ENCODE data around the gene ZNF609.
"Not testable (repeated sequence)": the region's sequence is repeated elsewhere in the genome, so short reads cannot be mapped to it uniquely, and the experiment has no call there.

The ZNF609 gene

DNA sequence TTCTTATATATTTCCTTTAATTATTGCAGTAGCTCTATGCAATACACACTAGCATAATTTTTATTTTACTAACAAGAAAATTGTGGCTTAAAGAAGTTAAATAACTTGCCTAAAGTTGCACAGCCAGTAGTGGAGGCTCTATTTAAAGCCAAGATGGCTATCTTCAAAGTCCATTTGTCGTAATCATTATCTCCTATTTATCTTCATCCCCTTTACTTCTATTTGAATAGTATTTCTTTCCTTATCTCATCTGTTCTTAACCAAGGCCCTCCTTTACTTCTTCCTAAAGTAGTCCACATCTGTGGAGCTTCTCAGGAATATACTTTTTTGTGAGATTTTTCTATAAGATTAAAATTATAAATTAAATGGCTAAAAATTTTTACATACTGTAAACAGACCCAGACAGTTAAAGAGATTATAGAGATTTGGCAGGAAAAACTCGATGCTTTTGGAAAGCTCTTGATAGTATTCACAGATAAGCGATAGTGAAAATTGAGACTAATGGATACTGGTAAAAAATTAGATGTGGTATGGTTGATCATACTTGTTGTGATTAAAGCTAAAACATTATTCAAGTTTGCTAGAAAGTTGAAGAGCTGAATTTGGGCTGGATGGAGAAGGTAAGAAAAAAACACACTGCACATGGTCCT lies 129.2 kb downstream of the ZNF609 start:
- DNase-seq: no peak

DNA sequence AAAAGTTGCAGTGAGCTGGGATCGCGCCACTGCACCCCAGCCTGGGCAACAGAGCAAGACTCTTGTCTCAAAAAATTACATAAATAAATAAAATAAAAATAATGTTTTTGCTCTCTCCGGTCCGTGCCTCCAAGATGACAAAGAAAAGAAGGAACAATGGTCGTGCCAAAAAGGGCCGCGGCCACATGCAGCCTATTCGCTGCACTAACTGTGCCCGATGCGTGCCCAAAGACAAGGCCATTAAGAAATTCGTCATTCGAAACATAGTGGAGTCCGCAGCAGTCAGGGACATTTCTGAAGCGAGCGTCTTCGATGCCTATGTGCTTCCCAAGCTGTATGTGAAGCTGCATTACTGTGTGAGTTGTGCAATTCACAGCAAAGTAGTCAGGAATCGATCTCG lies 132.5 kb downstream of the ZNF609 start:
- DNase-seq: not testable (repeated sequence)

DNA sequence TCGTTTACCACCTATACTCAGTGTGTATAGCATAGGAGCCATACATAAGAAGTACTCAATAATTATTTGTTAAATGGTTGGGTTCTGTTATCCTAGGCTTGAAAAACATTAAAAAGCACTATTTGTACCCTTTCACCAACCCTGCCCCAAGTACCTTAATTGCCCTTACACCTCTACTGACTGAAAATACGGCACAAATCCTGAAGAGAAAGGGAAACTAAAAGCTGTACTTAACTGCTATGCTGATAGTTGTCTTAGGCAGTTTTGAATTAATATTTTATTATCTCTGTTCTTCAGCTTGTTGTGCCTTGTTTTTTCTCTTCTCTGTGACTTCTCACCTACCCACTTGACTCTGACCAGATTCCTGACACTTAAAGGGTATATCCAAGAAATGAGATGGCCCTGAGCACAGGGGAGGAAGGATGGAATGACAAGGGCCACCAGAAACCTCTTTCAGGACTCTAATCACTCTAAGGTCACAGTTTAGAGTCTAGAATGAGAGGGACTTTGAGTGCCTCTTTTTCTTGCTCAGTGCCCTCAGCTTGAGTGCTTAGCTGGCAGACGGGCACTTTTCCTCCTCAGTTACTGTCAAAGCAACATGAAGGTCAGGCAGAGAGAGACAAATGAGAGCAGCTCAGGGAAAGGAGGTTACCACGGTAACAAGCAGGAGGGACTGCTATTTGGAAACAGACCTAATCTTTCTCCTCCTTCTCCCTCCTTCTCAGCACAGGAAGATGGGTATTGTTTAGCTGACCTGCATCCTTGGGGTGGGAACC lies 136.5 kb downstream of the ZNF609 start:
- DNase-seq: peak; percentile 15

DNA sequence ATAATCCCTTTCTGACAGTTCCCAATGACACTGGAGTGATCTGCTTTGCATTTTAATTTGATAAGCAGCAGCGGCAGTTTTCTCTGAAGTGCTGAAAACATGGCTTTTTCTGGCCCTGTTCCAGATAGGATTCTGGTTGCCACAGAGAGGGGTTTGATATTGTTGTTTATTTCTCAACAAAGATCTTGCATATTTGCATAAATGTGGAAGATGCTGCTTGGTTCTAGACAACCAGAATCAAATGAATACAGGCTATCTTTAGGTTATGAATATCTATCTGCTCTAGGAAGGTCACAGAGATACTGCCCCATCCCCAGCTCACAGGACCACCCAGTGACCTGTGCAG lies 137.1 kb downstream of the ZNF609 start:
- no peak for DNase-seq

DNA sequence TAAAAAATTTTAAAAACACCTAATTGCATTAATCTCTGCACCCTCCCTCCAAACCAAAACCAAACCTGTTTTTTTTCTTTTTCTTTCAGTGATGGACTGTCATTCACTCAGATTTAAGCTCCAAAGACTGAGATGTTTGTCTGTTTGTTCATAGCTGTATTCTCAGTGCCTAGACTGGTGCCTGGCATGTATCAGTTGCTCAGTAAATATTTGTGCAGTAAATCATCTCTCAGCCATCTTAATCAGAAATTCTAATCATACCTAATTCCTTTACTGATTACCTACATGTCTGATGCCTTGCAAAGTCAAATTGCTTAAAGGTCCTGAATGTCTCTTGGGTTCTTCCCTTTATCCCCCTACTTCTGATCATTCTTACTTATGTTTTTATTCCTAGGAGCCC lies 138.8 kb downstream of the ZNF609 start:
- DNase-seq: no peak

DNA sequence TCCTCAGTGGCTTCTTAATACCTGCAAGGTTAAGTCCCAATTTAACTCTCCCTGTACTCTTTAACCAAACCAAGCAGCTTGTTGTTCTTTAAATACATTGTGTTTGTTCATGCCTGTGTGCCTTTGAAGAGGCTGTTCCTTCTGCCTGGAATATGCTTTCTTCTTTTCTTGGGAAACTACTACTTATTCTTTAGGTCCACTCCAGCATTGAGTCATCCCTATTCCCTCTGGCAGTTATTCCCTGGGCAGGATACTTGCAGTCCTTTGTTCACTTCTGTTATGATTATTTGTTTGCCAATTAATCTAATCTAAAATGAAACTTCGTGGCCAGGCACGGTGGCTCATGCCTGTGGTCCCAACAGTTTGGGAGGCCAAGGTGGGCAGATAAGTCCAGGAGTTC lies 139.3 kb downstream of the ZNF609 start:
- DNase-seq: no peak

DNA sequence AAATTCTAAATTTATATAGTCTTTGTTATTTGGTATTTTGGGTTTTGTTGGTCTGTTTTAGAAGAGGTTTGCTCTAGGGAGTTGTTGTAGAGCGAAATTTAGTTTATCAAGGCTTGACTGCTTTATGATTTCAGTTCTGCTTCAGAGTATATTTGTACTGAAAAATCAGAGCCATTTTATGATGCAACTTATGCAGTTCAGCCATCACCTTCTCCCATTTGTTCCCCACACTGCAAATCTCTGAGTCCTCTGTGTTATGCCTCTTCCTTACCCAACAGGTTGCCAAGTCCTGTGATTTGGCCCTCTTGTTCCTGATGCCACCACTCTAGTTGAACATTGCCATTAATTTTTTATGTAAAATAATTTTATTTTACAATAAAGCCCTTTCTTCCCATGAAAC lies 140.4 kb downstream of the ZNF609 start:
- no peak for DNase-seq

DNA sequence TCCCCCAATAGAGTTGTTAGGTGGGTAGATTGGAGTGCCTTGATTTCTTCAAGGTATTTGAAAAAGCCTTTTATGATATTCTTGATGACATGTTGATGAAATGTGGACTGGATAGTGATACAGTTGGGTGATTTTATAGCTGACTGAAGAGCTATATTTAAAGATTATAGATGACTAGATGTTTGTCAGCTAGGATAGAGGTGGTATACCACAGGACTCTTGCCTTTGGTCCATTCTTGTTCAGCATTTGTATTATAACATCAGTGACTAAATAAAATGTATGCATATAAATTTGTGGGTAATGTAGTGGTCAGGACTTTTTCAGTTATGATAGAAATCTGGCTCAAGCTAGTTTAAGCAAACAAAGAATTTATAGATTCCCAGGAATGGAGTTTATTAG lies 143.9 kb downstream of the ZNF609 start:
- DNase-seq: no peak

DNA sequence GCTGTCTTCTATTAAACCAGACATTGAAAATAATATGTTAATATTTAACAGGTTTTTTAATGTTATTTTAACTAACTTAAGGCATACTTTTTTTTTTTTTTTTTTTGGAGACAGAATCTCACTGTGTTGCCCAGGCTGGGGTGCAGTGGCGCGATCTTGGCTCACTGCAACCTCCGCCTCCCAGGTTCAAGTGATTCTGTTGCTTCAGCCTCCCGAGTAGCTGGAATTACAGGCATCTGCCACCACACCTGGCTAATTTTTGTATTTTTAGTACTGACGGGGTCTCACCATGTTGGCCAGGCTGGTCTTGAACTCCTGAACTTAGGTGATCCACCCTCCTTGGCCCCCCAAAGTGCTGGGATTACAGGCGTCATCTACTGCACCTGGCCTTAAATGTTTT lies 147.0 kb downstream of the ZNF609 start:
- DNase-seq: not testable (repeated sequence)

DNA sequence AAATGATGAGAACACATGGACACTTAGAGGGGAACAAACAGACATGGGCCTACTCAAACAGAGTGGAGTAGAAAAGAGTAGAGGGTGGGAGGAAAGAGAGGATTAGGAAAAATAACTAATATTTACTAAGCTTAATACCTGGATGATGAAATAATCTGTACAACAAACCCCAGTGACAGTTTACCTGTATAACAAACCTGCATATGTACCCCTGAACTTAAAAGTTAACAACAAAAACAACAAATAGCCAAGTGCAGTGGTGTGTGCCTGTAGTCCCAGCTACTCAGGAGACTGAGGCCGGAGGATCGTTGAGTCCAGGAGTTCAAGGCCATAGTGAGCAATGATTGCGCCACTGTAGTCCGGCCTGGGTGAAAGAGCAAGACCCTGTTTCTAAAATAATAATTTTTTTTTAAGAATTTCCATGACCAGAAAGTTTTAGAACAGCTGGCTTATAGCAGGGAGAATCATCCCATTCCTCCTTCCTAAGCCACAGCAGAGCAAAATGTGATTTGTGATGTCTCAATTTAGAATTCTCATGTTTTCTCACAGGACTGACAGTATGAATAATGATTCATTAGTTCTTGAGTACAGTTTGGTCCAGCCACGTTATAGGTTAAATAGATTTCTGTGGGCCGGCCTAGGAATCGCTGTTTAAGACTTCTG lies 150.0 kb downstream of the ZNF609 start:
- DNase-seq: no peak

DNA sequence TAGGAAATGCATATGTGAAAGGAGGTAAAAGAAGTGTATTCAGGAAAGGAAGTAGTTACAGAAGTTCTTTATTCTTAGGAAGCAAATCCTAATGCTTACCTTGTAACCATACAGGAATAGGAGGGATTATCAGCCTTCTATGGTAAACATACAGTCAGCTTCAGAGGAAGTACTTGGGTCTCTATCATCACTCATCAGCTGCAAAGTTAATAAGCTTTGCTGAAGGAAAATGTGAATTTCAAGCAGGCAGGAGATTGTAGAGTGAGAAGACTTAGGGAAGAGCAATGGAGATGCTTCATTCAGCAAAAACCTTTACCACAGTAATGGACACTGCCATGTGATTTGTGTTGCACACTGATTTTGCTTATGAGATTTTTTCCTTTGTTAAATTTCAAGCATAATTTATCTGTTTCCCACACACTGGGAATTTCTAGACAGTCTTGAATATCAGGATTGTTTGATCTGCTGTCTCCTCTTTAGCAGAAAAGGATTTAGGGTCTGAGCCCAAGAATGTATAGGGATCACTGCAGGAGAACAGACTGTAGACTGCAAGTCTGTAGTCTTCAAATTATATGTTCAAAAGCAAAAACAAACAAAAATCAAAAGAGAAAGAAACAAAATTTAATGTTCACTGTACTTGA lies 150.8 kb downstream of the ZNF609 start:
- no peak for DNase-seq

DNA sequence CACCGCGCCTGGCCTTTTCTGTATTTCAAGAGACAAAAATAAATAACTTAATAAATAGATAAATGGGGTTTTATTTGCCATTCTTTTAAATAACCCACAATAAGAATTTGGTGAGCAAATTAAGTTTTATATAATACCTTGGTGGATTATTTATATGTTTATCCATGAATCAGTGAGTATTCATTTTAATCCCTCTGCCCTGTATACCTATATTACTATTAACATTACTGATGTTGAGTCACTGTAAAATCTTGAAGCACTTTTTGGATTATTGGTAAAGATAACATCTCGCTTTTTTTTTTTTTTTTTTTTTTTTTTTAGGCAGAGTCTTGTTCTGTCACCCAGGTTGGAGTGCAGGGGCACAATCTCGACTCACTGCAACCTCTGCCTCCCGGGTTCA lies 154.1 kb downstream of the ZNF609 start:
- DNase-seq: no peak

DNA sequence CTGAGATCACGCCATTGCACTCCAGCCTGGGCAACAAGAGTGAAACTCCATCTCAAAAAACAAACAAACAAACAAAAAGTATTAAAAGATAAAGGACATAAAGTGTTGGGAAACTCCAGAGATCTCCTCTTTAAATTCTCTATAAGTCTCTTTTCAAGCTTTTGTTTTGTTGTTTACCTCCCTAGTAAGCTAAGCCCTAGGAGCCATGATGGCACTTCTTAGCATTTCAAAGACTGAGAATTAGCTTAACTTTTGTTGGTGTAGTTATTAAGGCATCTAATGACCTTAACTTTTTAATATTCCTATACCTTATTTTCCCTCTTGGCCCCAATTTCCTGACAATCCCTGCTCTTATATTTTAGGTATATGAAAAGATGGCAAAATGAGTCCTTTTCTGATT lies 157.3 kb downstream of the ZNF609 start:
- DNase-seq: no peak

DNA sequence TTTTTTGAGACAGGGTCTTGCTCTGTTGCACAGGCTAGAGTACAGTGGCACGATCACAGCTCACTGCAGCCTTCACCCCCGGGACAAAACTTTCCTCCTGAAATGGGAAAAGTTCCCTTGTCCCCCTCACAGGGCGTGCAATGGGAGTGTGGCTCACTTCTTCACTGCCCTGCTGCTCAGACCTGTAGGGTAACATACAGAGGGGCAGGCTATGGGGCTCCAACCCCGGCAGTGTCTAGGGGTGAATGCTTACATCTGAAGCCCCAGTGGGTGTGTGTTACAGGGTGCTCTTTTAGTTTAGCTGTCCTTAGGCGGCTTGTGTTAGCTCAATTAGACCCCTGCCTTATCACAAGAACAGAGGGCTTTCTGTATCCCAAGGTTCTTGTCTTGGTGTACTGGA lies 157.8 kb downstream of the ZNF609 start:
- no peak for DNase-seq

DNA sequence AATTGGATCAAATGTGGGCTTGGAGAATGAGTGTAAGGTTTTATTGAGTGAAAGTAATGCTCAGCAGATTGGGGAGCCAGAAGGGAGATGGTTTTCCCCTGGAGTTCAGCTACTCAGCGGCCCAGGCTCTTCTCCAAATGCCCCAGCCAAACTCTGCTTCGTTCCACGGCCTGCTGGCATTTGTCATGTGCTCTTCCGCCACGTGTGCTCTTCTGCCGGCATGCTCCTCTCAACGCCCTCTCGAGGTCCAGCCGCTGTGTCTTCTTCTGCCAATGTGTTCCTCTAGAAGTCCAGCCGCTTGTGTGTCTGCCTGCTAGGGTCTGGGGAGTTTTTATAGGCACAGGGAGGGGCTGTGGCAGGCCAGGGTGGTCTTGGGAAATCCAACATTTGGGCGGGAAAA lies 158.2 kb downstream of the ZNF609 start:
- no peak for DNase-seq

DNA sequence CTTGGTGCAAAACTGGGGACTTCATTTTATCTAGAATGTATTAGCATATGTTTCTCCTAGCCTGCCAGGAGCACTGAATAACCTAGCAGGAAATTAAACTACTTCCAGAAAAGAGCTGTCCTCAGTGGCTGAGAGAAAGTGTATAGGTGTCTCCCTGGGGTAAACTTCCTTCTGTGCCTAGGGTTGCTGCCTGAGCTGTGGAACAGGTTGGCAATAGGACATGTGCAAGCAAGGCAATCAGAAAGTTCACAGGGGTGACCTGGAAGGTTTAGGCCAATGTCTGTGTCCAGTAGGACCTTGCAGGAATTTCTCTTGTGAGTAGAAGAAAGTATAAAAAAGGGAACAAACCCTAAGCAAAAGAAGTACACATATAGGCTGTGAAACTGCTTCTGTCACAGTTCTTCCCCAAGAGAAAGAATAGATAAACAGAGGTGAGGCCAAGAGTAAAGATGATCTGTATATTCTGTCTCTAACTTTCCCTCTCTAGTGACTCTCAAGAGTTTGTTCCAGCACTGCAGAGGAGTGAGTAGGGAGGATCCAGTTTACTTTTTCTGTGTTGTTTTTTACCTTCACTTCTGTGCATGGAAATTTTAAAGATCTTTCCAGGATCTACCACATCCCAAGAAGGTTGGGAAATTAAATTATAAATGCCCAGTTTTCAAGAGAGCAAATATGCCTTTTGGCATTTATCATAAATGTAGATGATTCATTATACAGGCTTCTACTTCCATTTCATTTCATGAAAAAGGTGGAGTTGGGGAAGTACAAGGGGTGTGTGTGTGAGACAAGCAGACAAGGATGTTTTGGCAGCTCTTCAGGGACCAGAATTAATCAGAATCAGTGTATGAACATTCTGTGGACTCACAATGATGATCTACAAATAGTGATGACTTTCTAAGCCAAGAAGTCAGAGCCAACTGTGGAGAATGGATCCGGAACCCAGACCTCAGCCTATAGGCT lies 159.8 kb downstream of the ZNF609 start:
- no peak for DNase-seq

DNA sequence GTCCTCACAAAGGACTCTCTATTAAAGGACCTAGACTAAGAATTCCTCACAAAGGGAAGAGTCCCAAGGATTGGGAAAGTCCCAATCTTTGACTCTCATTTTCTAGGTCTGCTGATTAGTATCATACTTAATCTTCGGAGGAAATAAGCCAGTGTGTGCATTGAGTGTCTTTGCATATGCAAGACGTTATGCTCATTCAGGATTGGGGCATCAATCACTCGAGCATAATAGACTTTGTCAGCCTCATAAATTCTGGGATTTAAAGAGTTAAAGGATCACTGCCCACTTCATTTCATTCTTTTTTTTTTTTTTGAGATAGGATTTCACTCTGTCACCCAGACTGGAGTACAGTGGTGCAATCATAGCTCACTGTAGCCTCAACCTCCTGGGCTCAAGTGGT lies 160.7 kb downstream of the ZNF609 start:
- no peak for DNase-seq

DNA sequence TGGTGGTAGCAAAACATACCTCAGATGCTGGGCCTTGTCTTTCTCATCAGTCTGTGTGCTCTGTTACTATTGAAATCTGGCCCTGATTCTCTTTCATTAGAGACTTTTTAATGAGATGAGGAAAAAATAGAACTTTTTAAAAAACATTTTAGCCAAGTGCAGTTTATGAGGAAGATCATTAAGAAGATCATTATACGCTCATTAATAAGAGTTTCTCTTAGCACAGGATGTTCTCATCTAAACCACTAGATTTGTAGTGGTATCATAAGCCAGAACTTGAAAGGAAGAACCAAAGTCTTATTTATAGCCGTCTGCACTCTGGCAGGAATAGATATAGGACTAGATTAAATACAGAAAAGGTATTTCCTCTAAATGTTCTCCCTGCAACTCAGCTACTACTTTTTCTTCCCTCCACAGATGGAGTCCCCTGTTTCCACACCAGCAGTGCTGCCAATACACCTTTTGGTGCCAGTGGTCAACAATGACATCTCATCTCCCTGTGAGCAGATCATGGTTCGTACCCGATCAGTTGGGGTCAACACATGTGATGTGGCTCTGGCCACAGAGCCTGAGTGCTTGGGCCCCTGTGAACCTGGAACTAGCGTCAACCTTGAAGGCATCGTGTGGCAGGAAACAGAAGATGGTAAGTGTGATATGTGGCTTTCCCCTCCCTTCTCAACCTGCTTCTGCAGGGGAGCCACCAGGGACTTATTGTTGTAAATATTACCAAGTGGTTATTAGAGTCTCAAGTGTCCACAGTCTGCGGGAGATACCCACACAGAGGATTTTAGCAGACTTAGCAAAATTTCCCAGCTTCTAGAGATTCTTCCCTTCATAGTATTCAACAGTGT lies 162.3 kb downstream of the ZNF609 start:
- no peak for DNase-seq

DNA sequence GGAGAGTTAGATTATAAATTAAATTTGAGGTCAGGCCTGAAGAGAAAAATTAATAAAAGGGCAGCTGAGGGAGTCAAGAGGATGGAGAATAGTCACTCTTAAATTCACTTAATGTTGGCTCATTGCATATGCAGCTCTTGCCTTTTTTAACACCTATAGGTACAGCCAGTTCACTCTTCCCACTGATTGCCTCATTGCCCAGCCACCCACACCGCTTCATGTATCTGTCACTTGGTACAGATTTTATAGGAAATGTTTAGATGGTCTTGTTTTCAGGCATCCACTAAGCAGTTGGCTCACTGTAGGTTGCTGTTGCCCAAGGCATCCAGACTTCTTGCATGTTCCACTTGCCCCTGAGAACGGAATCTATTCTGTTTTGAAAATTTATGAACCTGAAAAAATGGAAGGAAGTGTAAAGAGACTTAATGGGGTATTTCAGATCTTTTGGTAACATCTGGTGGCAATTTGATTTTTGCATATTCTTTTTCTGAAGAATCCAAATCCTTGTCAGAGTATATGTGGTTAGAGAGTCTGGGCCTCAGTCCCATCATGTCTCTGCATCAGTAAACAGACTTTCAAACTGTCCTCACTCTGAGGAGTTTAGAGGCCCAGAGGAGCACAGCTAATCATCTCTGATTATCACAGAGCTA lies 163.1 kb downstream of the ZNF609 start:
- DNase-seq: no peak

DNA sequence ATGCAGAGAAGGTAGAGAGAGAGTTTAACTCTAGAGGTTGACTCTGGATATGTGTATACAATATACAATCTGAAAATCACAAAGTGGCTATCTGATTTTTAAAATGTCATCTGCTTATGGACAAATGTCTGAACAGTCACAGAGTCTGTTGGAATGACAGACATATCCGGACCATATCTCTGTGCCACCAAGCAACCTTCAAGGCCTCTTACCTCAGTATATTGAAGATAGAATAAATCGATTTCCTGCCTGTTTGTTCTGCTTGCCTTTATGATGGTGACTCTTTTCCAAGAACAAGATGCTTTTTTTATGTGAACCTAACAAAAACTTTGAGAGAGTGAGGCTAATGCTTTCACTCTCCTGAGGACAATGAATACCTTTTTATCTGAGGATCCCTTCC lies 163.9 kb downstream of the ZNF609 start:
- DNase-seq: no peak

DNA sequence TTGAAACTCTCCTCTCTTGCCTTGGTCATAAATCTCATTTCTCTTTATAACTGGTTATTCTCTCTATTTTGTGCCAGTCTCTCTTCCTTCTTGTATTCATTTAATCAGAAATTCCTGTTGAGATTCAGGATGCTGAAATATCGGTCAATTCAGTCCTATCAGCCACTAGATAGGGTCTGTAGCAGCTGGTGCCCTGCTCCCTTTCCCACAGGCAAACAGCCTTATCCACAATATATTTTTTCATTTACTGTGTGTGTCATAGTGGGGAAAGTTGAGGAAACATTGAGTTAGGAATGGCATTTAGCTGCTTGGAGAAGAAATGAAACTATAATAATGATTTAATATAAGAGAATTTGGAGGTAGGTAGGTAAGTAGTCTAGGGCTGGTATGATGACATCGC lies 168.7 kb downstream of the ZNF609 start:
- DNase-seq: no peak
